Urothelium cell line (cell line): Measurements from ENCODE around the gene PDZD7.
"Not testable (repeated sequence)": the region's sequence is repeated elsewhere in the genome, so short reads cannot be mapped to it uniquely, and the experiment has no call there.

Source experiments
- DNase-seq: peaks from one replicate; pipeline ENCODE4 v3.0.0; 2011; ENCODE audit warnings: low spot score, mixed read lengths
- FAIRE-seq: peaks from 2 replicates; lab custom pipeline; 2011; peaks lifted over from hg19 to GRCh38; lab: Jason Lieb, UNC

PDZD7 gene

DNA sequence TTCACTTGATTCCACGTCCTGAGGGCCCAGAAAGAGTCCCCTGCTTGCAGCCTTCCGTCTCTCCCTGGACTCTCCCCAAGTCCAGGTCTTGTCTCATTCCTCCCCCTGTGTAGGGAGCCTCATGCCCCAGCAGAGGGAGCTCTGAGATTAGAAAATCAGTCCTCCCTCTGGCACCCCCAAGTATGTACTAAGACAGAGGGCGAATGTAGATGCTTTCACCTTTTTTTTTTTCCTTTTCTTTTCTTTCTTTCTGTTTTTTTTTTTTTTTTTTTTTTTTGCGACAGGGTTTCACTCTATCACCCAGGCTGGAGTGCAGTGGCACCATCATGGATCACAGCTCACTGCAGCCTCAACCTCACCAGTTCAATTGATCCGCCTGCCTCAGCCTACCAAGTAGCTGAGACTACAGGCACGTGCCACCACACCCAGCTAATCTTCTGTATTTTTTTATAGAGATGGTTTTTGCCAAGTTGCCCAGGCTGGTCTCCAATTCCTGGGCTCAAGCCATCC lies 10.4 kb upstream of the PDZD7 start:
- FAIRE-seq = no peak
- peak; percentile 78 for DNase-seq

DNA sequence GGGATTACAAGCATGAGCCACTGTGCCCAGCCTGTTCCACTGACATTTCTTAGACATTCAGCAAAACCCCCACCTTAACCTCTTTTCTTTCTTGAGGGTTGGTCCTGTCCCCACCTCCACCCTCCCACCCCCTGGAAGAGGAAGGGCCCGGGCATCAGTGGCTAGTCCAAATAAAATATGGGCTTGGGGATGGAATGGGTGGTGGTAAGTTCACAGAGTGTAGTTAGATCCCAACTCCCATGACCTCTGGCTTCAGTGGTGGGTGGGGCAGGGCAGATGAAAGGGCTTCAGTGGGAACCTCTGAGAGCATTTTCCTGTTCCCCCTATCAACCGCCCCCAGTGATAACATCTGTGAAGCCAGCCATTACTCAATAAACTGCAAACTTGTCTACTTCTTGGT lies 9.9 kb upstream of the PDZD7 start:
- no peak for FAIRE-seq

DNA sequence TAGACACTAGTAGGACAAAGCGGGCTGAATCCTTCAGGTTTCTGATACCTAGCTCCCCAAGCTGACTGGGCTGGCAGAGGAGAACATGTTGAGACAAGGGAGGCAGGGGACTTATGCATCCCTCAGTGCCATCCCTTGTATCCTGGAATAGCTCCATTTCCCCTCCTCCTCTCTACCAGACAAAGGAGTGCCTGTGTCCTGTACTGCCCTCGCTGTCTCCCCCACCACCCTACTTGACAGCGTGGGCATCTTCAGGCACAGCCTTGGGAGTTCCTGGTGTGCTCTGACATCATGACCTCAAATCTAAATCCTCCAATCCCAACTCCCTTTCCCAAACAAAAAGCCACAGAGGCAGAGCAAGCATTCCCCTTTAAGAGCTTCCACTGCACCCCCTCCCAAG lies 9.1 kb upstream of the PDZD7 start:
- no peak for FAIRE-seq
- DNase-seq = no peak

More for the DNA sequence above, 9.9 kb upstream of the PDZD7 start:
- no peak for DNase-seq

DNA sequence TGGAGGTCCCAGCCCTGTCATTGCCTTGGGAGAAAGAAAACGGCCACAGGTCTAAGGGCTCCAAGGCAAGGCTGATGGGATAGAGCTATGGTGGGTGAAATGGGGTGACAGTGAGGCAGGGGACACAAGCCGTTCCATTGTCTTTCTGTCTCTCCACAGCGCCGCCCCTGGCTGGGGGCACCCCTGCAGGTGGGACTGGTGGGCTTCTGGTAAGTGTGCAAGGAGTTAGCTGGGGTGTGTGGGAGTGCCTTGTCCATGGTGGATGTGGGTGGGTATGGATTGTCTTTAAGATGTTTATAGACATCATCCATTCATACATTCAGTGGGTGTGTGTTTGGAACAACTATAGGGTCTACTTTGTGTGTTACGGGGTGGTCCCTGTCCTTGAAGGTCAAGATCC lies 7.6 kb upstream of the PDZD7 start:
- FAIRE-seq = no peak
- no peak for DNase-seq

DNA sequence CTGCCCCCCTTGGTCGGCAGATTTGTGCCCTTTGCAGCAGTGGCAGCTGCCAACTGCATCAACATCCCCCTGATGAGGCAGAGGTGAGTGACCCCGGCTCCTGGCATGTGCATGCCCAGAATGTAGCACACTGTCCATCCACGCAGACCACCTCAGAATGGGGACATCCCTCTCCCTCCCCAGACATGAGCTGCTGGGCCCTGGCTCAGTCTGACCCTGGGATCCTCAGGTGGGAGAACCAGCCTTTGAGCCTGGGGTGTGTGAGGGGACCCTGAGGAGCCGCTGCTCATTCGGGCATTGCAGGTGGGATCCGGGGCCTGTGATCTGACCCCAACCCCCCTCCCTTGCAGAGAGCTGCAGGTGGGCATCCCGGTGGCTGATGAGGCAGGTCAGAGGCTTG lies 5.8 kb upstream of the PDZD7 start:
- no peak for FAIRE-seq
- DNase-seq = no peak

DNA sequence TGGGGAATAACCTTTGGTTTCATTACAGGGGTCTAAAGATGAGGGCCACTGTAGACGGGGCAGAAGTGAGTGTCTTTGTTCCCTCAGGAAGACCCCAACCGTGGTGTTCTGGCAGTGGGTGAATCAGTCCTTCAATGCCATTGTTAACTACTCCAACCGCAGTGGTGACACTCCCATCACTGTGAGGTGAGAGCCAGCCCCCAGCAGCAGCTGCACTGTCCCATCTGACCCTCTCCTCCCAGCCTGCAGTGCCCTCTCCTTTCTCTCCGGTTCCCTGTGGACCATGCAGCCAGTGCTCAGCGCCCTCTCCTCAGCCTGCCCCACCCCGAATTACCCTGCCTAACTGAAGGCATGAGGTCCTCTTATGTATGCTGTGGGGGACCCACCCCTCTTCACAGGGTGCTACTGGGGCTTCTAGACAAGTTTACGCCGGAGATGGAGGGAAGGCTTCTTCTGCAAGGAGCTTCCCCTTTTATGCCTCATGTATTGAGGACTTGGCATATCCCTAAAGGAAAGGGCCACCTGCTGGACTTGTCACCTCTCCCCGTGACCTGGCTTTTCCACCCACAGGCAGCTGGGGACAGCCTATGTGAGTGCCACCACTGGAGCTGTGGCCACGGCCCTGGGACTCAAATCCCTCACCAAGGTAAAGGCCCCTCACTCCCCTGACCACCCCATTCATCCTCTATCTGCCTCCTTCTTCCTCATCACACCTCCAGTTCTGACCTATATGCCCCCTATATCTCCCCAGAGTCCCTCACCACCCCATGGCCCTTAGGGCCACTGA lies 5.2 kb upstream of the PDZD7 start:
- FAIRE-seq (peak; percentile 37), DNase-seq (no peak)

DNA sequence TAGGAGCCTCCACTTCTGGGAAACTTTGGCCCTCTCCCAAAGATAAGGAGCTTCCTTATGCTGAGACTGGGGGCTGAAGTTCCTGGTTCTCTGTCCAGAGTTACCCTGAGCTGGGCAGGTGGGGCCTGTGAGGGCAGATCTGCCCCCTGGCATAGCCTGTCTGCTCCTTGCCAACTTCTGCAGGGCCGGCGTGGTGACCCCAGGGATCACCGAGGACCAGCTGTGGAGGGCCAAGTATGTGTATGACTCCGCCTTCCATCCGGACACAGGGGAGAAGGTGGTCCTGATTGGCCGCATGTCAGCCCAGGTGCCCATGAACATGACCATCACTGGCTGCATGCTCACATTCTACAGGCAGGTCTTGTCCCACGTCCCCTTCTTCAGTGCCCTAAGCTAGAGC lies 4.4 kb upstream of the PDZD7 start:
- DNase-seq (no peak), FAIRE-seq (no peak)

DNA sequence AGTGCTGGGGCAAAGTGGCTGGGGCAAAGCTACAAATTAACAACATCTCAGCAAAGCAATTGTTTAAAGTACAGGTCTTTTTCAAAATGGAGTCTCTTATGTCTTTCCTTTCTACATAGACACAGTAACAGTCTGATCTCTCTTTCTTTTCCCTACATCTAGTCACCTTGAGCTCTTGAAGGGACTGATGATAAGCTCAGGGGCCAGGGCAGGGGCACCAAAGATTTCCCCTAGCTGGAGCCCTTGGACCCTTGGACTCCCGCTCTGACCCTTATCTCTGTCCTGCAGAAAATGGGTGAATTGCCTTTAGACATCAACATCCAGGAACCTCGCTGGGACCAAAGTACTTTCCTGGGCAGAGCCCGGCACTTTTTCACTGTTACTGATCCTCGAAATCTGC lies 3.5 kb upstream of the PDZD7 start:
- not testable (repeated sequence) for FAIRE-seq, DNase-seq

DNA sequence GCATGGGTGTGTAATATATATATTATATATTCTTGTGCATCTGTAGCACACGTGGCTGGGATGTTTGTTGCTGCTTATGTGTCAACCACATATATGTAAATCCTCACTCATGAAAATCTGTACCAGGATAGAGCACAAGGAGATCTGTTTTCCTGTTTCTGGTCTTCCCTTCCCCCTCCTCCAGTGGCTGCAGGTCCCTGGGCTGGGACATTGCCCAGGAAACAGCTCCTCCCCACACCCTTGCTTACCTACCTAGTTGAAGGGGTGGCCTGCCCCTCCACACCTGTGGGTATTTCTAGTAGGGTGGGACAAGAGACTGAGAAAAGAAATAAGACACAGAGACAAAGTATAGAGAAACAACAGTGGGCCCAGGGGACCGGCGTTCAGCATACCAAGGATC lies 2.3 kb upstream of the PDZD7 start:
- FAIRE-seq = no peak
- DNase-seq = no peak

DNA sequence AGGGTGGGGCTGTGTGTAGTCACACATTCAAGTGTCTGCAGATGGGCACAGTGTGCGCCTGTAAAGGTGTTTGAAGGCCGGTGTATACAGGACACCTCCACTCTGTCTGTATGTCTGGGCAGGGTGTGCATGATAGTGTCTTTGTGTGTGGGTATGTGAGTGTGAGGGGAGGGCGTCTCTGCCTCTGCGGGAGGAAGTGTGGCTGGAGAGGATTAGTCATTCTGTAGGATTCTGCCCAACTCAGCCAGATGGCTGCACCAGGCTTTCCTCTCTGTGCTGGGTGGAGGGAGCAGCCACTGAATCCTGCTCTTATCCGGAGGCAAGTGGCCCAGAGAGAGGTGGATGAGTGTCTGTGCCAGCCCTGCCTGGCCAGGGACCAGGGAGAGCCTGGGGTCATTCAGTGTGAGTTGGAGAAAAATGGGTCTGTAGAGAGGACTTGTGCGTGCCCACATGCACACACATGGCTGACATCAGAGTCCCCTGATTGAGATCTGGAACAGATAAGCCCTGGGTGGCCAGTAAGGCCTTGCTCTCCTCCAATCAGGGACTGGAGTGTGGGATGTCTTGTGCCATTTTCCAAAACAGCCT lies 1.8 kb upstream of the PDZD7 start:
- DNase-seq = peak; percentile 83
- FAIRE-seq = no peak

DNA sequence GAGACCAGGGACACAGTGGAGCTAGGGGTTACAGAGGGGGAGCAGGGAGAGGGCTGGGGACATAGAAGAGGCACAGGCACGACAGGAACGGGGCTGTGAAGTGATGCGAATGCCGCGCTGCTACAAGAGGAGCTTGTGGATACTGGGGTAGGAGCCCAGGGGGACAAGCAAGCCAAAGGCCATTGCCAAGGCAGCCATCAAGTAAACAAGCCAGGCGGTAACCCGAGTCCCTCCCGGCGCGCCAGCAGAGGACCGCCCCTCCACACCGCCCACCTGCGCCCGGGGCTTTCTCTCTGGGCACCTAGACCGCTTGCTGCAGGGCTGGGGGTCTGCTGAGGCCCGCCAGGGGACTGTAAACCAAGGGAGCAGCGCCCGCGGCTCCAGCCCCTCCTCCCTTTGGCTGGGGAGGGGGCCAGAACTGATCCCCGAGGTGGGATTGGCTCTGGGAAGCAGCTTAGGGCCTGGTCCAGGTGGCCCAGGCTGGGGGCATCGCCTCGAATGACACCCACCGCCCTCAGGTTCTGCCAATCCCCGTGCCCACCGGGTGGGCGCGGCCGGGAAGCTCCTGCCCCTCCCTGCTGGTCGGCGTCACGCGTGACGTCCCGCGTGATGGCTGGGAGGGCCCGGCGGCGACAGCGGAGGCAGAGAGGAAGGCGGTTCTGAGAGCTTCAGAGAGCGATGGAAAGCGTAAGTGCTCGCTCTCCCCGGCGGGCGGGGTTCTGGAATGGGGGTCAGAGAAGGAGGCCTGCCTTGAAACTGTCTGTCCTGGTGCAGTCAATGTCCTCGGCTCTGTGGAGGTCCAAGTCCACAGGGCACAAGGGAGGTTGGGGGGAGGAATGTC lies 1.1 kb upstream of the PDZD7 start:
- peak; percentile 69 for FAIRE-seq
- DNase-seq = peak; percentile 77

DNA sequence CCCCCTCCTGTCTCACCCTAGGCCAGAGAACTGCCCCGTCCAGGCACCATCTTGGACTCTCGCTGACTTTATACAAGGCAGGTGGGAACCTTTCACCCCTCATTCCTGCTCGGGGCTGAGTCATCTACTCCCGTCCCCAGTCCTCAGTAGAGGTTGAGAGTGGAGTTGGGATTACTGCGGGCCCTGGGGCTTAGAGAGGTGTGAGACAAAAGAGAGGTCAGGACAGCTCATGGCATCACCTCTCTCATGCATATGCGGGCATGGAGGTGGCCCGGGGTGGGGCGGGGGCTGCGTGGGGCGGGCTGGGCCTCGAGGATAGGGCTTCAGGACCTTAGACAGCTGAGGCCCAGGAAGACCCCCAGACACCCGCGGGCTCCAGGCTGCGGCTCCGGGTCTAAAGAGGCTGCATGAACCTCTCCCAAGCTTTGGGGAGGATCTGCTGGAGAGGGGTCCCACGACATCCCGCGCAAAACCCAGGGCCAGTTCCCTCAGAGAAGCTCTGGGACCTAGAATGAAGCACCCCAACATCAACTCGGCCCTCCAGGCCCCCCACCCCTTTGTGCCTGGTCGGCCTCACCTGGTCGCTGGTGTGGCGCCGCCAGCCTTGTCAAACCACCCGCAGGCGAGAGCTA lies 317 bp downstream of the PDZD7 start:
- no peak for FAIRE-seq

DNA sequence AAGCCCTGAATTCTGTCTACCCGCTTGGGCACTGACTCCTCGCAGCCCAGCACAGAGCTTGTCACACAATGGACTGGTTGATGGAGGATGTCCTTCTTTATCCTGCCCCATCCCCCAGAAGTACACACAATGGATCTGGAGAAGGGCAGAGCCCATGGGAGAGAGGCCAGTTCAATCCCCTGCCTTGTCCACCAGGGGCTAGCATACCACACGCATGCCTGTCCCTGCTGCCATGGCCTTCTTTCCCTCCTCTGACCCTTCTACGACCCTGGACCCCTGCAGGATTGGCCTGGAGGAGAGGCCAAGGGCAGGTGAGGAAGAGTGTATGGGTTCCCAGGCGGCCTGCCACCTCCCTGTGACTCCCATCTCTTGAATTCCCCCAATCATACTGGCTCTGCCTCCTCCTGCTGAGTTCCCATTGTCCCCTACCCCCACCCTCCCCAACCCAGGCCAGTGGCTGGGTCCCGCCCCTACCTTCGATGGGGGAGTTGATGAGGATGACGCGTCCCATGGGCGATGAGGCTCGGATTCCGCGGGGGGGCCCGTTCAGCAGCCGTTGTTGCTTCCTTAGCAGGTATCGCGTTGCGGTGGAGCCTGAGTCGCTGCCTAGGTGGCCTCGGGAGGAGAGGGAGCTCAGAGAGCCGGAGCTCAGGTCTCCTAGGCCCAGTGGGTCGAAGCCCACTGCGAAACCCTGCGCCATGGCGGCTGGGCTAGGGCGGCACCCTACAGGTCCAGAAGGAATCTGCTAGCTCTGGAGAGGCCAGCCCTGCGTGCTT lies 1.2 kb downstream of the PDZD7 start:
- peak; percentile 5 for FAIRE-seq
- DNase-seq = no peak

More for the DNA sequence above, 317 bp downstream of the PDZD7 start:
- no peak for DNase-seq

DNA sequence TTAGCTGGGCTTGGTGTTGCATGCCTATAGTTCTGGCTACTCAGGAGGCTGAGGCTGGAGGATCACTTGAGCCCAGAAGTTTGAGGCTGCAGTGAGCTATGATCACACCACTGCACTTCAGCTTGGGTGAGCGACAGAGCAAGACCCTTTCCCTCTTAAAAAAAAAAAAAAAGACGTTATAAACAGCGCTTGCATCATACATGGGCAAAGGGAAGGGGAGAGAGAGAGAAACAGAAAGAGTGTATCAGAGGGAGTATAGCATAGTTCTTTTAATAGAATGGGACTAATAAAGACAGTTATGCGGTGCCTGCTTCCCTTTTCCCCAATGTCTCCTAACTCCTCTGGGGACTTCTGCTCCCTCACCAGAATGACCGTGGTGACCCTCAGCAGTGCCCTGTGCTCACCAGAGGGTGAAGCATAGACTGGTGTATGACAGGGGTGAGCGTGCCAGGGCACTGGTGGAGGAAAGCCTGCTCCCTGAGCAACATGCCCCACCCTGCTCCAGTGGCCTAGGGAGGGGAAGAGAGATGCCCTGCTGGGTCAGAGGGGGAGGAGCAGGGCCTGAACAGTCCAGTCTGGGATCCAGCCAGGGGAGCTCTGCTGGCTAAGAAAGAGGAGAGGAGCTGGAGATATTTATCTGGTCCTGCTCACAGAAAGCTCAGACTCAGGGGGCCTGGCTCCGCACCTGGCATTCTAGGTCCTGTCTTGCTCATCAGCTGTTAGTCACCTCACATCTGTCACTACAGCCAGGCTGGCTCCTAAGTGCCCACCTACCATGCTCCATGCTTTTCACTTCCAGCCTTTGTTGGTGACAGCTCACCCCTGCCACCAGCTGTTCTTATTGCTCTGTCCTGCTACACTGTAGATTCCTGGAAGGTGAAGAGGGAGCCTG lies 2.2 kb downstream of the PDZD7 start:
- DNase-seq (no peak), FAIRE-seq (no peak)

DNA sequence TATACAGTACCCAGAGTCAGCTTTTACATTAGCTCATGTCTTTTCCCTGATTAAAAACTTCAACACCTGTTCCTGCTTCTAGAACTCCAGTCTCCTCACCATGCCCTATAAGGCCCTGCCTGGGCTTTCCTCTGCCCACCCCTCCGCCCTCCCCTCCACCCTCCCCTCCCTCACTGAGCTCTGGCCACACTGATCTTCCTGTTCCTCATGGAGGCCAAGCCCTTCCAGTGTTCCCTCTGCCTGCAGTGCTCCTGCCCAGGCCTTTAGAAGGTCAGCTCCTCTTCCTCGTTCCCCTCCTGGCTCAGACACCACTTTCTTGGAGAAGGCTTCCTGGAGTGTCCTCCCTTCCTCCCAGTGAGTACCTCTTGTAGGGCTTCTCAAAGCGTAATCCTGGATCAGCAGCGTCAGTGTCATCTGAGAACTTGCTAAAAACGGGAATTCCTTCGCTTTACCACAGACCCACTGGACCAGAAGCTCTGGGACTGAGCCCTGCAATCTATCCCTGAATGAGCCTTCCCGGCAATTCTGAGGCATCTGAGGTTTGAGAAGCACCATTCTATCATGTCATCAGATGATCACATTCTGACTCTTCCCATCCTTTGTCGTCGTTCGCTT lies 3.7 kb downstream of the PDZD7 start:
- DNase-seq = no peak
- no peak for FAIRE-seq

DNA sequence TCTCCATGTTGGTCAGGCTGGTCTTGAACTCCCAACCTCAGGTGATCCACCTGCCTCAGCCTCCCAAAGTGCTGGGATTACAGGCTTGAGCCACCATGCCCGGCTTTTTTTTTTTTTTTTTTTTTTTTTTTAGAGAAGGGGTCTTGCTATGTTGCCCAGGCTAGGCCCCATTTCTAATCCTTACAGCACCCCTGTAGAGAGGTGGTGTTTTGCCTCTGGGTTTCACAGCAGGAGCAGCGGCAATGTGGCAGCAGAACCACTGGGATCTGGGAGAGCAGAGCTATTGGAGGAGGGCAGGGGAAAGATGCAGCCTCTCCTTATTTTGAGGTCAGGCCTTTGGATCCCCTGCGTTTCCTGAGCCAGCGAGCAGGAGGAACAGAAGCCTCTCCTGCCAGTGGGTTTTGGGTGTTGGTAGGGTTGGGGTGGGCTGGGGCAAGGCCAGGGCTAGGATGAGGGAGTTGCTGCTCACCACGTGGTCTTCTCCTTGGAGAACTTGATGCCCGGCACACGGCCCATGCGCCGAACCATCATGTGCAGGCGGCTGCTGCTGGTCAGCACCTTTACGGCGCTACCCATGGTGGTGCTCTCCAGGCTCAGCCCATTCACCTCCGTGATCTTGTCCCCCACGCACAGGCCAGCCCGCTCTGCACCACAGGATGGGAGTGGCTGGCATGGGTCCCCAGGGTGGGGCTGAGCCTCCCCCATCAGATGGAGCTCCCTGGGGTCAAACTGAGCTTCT lies 7.8 kb downstream of the PDZD7 start:
- no peak for FAIRE-seq
- DNase-seq = no peak

DNA sequence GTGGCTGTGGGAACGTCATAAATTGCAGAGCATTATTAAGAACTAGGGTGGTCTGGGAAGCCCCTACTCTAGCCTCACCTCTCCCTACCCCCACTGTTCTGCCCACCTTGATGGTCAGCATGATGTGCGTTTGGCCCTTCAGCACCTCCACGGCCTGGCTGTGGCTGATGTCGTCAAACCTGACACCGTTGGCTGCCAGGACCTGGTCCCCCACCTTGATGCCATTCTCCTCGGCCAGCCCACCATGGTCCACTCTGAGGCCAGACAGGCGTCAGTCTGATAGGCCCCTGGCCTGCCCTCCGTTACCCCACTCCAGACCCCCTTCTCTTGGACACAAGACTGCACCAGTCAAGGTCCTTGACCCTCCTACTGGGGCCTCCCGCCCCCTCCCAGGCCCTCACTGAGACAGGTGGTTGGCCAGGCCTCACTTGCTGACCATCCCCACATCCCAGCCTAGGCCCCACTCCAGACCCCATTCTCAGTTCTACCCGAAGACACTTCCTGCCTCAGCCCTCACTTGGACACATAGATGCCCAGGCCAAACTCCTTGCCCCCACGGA lies 9.2 kb downstream of the PDZD7 start:
- no peak for DNase-seq
- no peak for FAIRE-seq

DNA sequence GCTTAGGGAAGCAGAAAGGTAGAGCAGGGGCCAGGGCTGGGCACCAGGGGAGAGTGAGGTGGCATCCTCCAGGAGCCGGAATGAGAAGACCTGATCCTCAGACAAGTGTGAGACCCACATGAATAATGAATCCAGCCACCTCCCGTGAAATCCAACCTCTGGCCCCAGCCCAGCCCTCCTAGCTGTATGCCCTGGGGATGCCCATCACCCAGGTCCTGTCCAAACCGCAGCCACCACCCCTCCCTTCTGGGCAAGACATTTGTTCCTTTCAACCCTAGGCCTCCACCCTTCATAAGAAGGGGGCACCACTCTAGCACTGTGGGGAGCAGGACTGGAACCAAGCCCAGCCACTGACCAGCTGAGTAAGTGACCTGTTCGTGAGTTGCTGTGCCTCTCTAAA lies 9.7 kb downstream of the PDZD7 start:
- DNase-seq (no peak), FAIRE-seq (no peak)
